HepG2 (cell line): ENCODE results near the gene POLE3. TPM values are rescaled to one million over a fixed set of nuclear protein-coding genes. Genes with fewer than 3 reads are reported as not detected.
A peak's percentile ranks its signal among the peaks of the same experiment; 100 is the strongest.

Source experiments
- ATAC-seq: fragments of 200-7000 bp; cut with Tn5 transposase; 3 replicates; pipeline ENCODE4 v1.9.1; 2020; ENCODE audit warnings: mild to moderate bottlenecking, moderate library complexity
- BruUV-seq: library from RNA; stranded (reverse); fragments of 400-500 nt; replicated peaks from 2 replicates; lab custom pipeline; 2021; lab: Mats Ljungman, UMichigan
- CTCF ChIA-PET: fragments of 300-600 bp; formaldehyde crosslinking; extraction: SDS; loops from one replicate; lab custom pipeline; 2021; ENCODE audit warnings: low total read pairs, inconsistent platforms, low intra/inter-chr PET ratio; lab: Yijun Ruan, JAX
- POLR2A ChIA-PET: fragments of 350-600 bp; sonication (Branson Sonifier 250); formaldehyde crosslinking; loops from one replicate; lab custom pipeline; 2020; ENCODE audit warnings: antibody characterized with exemption, inconsistent platforms; lab: Yijun Ruan, JAX
- DNase-seq: peaks from one replicate; pipeline ENCODE4 v3.0.0-alpha.2; 2015; ENCODE audit warnings: low spot score
- FAIRE-seq: peaks from 3 replicates; lab custom pipeline; 2011; peaks lifted over from hg19 to GRCh38; lab: Jason Lieb, UNC
- H2AFZ ChIP-seq: one replicate; pipeline ENCODE4 v1.6.1; 2011; ENCODE audit warnings: low read length, inconsistent platforms
- H3K27ac ChIP-seq: fragments of 300-600 bp; 3 replicates; pipeline ENCODE4 v1.8.0; 2011; ENCODE audit warnings: mixed run types, mild to moderate bottlenecking, mixed read lengths, low read length, inconsistent platforms; ENCODE audit not compliant: insufficient read depth; ENCODE audit errors: extremely low read length
- H3K27me3 ChIP-seq, 2 experiments: fragments of 200-600 bp in 1 of 2; 2 replicates in 1 of 2; 3 replicates in 1 of 2; pipeline versions ENCODE4 v1.6.0 to v1.8.0; 2011; ENCODE audit warnings: low read length in 2 of 2, mild to moderate bottlenecking in 2 of 2, moderate library complexity in 2 of 2, inconsistent platforms in 1 of 2; ENCODE audit not compliant: insufficient read depth in 2 of 2, control insufficient read depth in 1 of 2
- H3K36me3 ChIP-seq, 2 experiments: fragments of 200-600 bp in 1 of 2; replicated peaks in 1 of 2; 2 replicates in 1 of 2; 3 replicates in 1 of 2; pipeline versions ENCODE4 v1.5.1 to v1.8.0; 2011; ENCODE audit warnings: low read length in 2 of 2, inconsistent platforms in 1 of 2; ENCODE audit not compliant: insufficient read depth in 2 of 2, control insufficient read depth in 1 of 2
- H3K4me1 ChIP-seq: 2 replicates; pipeline ENCODE4 v1.5.1; 2012; ENCODE audit warnings: low read length, inconsistent platforms; ENCODE audit not compliant: insufficient read depth
- H3K4me2 ChIP-seq: 2 replicates; pipeline ENCODE4 v1.6.0; 2011; ENCODE audit warnings: low read depth, low read length, inconsistent platforms
- H3K4me3 ChIP-seq, 3 experiments: fragments of 200-600 bp in 1 of 3; sonication (generic), shearing (Covaris generic) in 1 of 3; replicated peaks in 1 of 3; 2 replicates each; pipeline ENCODE4 v1.5.1; 2011 to 2016; ENCODE audit warnings: low read length in 3 of 3, inconsistent platforms in 2 of 3, low read depth in 2 of 3, mild to moderate bottlenecking in 2 of 3, control low read depth in 1 of 3, mixed read lengths in 1 of 3; ENCODE audit not compliant: insufficient read depth in 1 of 3
- H3K79me2 ChIP-seq: one replicate; pipeline ENCODE4 v1.6.1; 2011; ENCODE audit warnings: low read length, inconsistent platforms; ENCODE audit not compliant: insufficient read depth
- H3K9ac ChIP-seq: 2 replicates; pipeline ENCODE4 v1.6.0; 2011; ENCODE audit warnings: mild to moderate bottlenecking, low read depth, low read length, inconsistent platforms; ENCODE audit not compliant: insufficient read depth
- H3K9me3 ChIP-seq: 2 replicates; pipeline ENCODE4 v1.5.1; 2012; ENCODE audit warnings: mild to moderate bottlenecking, low read length
- H4K20me1 ChIP-seq: 2 replicates; pipeline ENCODE4 v1.6.0; 2011; ENCODE audit warnings: inconsistent platforms, mild to moderate bottlenecking, low read length, moderate library complexity; ENCODE audit not compliant: insufficient read depth
- EHMT2 ChIP-seq: fragments of 200-600 bp; sonication (generic); IDR thresholded peaks from 2 replicates; pipeline ENCODE4 v1.7.0; 2017; ENCODE audit warnings: antibody characterized with exemption, low read depth, low read length, borderline replicate concordance
- TEAD3 ChIP-seq: optimal IDR thresholded peaks from 2 replicates; pipeline ENCODE3; 2016; ENCODE audit warnings: borderline replicate concordance
- ZNF713 ChIP-seq: sonication (generic); formaldehyde crosslinking; IDR thresholded peaks from 2 replicates; pipeline ENCODE4 v1.4.0; 2020; ENCODE audit warnings: mild to moderate bottlenecking, missing genetic modification reagents
- ZNF768 ChIP-seq: sonication (generic); formaldehyde crosslinking; IDR thresholded peaks from 2 replicates; pipeline ENCODE4 v1.4.0; 2020; ENCODE audit warnings: missing genetic modification reagents
- WGBS: methylation state at CpG from one replicate; pipeline ENCODE4 v1.1.6; 2017; ENCODE audit warnings: low lambda C conversion rate; 5-methylcytosine and 5-hydroxymethylcytosine counted together
- in situ Hi-C: cut with HindIII; loops from 2 replicates; pipeline ENCODE4 v1.10.0; 2017; ENCODE audit warnings: low pct_unique_long_range_greater_than_20kb; ENCODE audit not compliant: extremely low pct_ligation_motif_present
- intact Hi-C: fragments of 100-400 bp; cut with micrococcal nuclease; formaldehyde crosslinking; loops from one replicate; pipeline ENCODE4 v1.10.0; 2022; ENCODE audit not compliant: unreplicated experiment
- polyA plus RNA-seq, 8 experiments: library from polyadenylated mRNA; depleted of rRNA in 3 of 8; stranded (reverse) in 7 of 8; unstranded in 1 of 8; fragments of >200 nt; fragmentation: Illumina TruSeq in 4 of 8; extraction: Trizol in 4 of 8; gene quantifications; 2 replicates each; pipeline versions ENCODE4 v1.2.1 to v1.2.3, GENCODE V29; 2011 to 2016; ENCODE audit warnings: low read depth in 4 of 8, missing spikeins in 1 of 8, mixed read lengths in 1 of 8; ENCODE audit not compliant: insufficient read depth in 1 of 8
- total RNA-seq, 5 experiments: library from RNA; depleted of rRNA; stranded (reverse); fragments of >200 nt; fragmentation: Illumina TruSeq; extraction: Trizol; gene quantifications; 2 replicates each; pipeline ENCODE4 v1.2.3, GENCODE V29; 2016; ENCODE audit warnings: low read depth in 1 of 5

Gene POLE3
- total and polyA plus RNA-seq, 2 of the 13 experiments (the other 11 are each of a cell fraction or from before 2014, with no cell fraction given): 36.0 to 77.2 TPM

- Histone ChIP-seq H3K4me1 (peaks cover 73% of the 10 kb centered on the region), H3K9ac (peak overlapping the region; percentile 82; the same call in 1 of the 2 replicates)
These were observed 11.7 kb downstream of the POLE3 start for GRCh38 chr9:113398796-113399195.

DNA sequence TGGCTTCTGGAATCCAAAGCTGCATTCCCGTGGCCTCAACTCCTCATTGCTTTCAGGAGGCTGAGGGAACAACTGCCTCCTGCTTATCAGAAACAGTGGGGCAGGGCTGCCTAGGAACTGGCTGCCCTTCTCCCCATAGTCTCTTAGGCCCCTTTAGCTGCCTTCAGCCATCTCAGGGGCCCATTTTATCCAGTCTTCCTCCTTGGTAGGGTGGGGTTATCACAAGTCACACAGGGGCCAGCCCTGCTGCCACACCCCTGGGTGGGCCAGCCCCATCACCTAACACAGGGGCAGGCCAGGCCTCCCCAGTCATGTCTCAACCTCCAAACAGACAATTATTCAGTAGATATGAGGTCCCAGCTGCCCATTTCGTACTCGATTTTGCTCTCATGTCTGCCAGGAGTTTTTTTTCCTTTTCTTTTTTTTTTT, 13.3 kb downstream of the POLE3 start:
- CTCF ChIA-PET: no interaction called here

More at GRCh38 chr9:113398796-113399195, 11.7 kb downstream of the POLE3 start:
- 76% methylated on average over 5 of the region's 5 CpGs for WGBS
- Histone ChIP-seq H2AFZ (no peak overlapping the region), H3K4me3 (peak overlapping the region in 1 of 3 experiments; percentile 2; a peak in 1 of 6 replicates), H3K27me3 (no peaks in the 10 kb centered on the region; a peak in 1 of 5 replicates), H3K9me3 (no peaks in the 10 kb centered on the region), H3K4me2 (peak overlapping the region; percentile 88), H4K20me1 (no peaks in the 10 kb centered on the region), H3K79me2 (peaks cover 28% of the 10 kb centered on the region), H3K27ac (peak overlapping the region; percentile 14), H3K36me3 (no peaks in the 10 kb centered on the region)
- in situ Hi-C loops (no loop called here), intact Hi-C loops (no loop called here)
- POLR2A ChIA-PET: interaction anchor here (1.2 to 3.1 kb wide), 6 partner anchors 9 to 41 kb away, joined by 3 to 24 read pairs (median 4); partner anchors contain the start of genes C9orf43 and POLE3
- no TSS peak for BruUV-seq
- DNase-seq (no peak), ATAC-seq (no peak), FAIRE-seq (no peak)
- TF ChIP-seq ZNF768 (CRISPR knock-in tag): 0 out of 2 replicates have a peak, but pooled peaks have one; percentile 21
- no peak for TF ChIP-seq ZNF713
- CTCF ChIA-PET: no interaction called here

More for the DNA sequence above, 13.3 kb downstream of the POLE3 start:
- Histone ChIP-seq H4K20me1 (no peaks in the 10 kb centered on the region), H3K27ac (peak overlapping the region; percentile 59), H3K36me3 (peaks cover 0 to 7% of the 10 kb centered on the region in 2 experiments; a peak in 2 of 5 replicates), H3K4me3 (peak overlapping the region in 1 of 3 experiments; percentile 20; a peak in 1 of 6 replicates), H3K9ac (no peak overlapping the region), H3K4me1 (peaks cover 82% of the 10 kb centered on the region), H3K27me3 (no peaks in the 10 kb centered on the region; a peak in 1 of 5 replicates), H2AFZ (no peak overlapping the region), H3K9me3 (no peaks in the 10 kb centered on the region), H3K79me2 (peaks cover 28% of the 10 kb centered on the region), H3K4me2 (no peak overlapping the region)
- DNase-seq (no peak), FAIRE-seq (no peak), ATAC-seq (no peak)
- WGBS: 85% methylated on average over 3 of the region's 3 CpGs
- in situ Hi-C loops (no loop called here), intact Hi-C loops (no loop called here)
- TF ChIP-seq TEAD3 (CRISPR knock-in tag): peak; percentile 19
- TF ChIP-seq EHMT2: no peak
- no TSS peak for BruUV-seq
- POLR2A ChIA-PET: interaction anchor here (0.7 to 3.1 kb wide), 4 partner anchors 10 to 253 kb away, joined by 3 to 24 read pairs (median 4); no protein-coding TSS in a partner anchor
